Panc1 (cell line): ENCODE results near the gene TTC16. TPM values are rescaled to one million over a fixed set of nuclear protein-coding genes. Genes with fewer than 3 reads are reported as not detected.

Experiments used
- ATAC-seq: fragments of 200-7000 bp; cut with Tn5 transposase; 2 replicates; pipeline ENCODE4 v1.9.1; 2020; ENCODE audit warnings: mild to moderate bottlenecking, moderate library complexity
- BruUV-seq: library from RNA; stranded (reverse); fragments of 400-500 nt; replicated peaks from 2 replicates; lab custom pipeline; 2021; lab: Mats Ljungman, UMichigan
- CTCF ChIA-PET: fragments of 300-600 bp; sonication (Branson Sonifier 250); formaldehyde crosslinking; loops from one replicate; lab custom pipeline; 2022; ENCODE audit warnings: antibody characterized with exemption; lab: Charles Lee
- POLR2A ChIA-PET: fragments of 300-600 bp; sonication (Branson Sonifier 250); formaldehyde crosslinking; loops from one replicate; lab custom pipeline; 2022; ENCODE audit warnings: antibody characterized with exemption; lab: Charles Lee
- DNase-seq: peaks from one replicate; pipeline ENCODE4 v3.0.0-alpha.2; 2010; ENCODE audit warnings: low read depth, low spot score
- H3K27ac ChIP-seq: 2 replicates; pipeline ENCODE4 v1.5.1; 2011; ENCODE audit warnings: mild to moderate bottlenecking, low read length, inconsistent platforms
- H3K27me3 ChIP-seq: fragments of 200-500 bp; sonication (Bioruptor generic); 2 replicates; pipeline ENCODE4 v1.6.0; 2014; ENCODE audit warnings: low read length, inconsistent platforms; ENCODE audit not compliant: control insufficient read depth, insufficient read depth
- H3K36me3 ChIP-seq: fragments of 200-500 bp; sonication (Bioruptor generic); 2 replicates; pipeline ENCODE4 v1.5.1; 2014; ENCODE audit warnings: inconsistent platforms, mild to moderate bottlenecking, low read length, moderate library complexity; ENCODE audit not compliant: control insufficient read depth, insufficient read depth
- H3K4me1 ChIP-seq: 2 replicates; pipeline ENCODE4 v1.5.1; 2011; ENCODE audit warnings: inconsistent platforms, mild to moderate bottlenecking, low read length, moderate library complexity; ENCODE audit not compliant: control insufficient read depth, insufficient read depth
- H3K4me3 ChIP-seq, 2 experiments: 2 replicates each; pipeline ENCODE4 v1.5.1; 2011 to 2012; ENCODE audit warnings: low read depth in 2 of 2, low read length in 2 of 2, mild to moderate bottlenecking in 2 of 2, inconsistent platforms in 1 of 2, moderate library complexity in 1 of 2
- H3K9me3 ChIP-seq: fragments of 200-500 bp; sonication (Bioruptor generic); 2 replicates; pipeline ENCODE4 v1.5.1; 2014; ENCODE audit warnings: low read depth, mild to moderate bottlenecking, inconsistent platforms, low read length, moderate library complexity; ENCODE audit not compliant: control insufficient read depth, insufficient read depth
- POLR2AphosphoS5 ChIP-seq: IDR thresholded peaks from 2 replicates; pipeline ENCODE4 v1.6.1; 2012; ENCODE audit warnings: mild to moderate bottlenecking, low read depth, low read length, moderate library complexity
- REST ChIP-seq, 2 experiments: IDR thresholded peaks; 2 replicates each; pipeline ENCODE4 v1.6.1; 2011 to 2012; ENCODE audit warnings: low read depth in 2 of 2, control low read depth in 1 of 2, low read length in 1 of 2, mild to moderate bottlenecking in 1 of 2, moderate library complexity in 1 of 2; ENCODE audit not compliant: insufficient read depth in 1 of 2
- SIN3A ChIP-seq: IDR thresholded peaks from 2 replicates; pipeline ENCODE4 v1.6.1; 2012; ENCODE audit warnings: low read depth, mild to moderate bottlenecking, low read length, moderate library complexity, borderline replicate concordance; ENCODE audit not compliant: insufficient read depth
- TCF7L2 ChIP-seq: IDR thresholded peaks from 2 replicates; pipeline ENCODE4 v1.6.1; 2011; ENCODE audit warnings: mild to moderate bottlenecking, low read depth, low read length, inconsistent platforms
- in situ Hi-C: cut with HindIII; loops from 2 replicates; pipeline ENCODE4 v1.10.0; 2016; ENCODE audit warnings: low sequenced_read_pairs, low pct_unique_long_range_greater_than_20kb
- intact Hi-C: fragments of 100-400 bp; cut with micrococcal nuclease; formaldehyde crosslinking; loops from one replicate; pipeline ENCODE4 v1.10.0; 2022; ENCODE audit not compliant: unreplicated experiment
- total RNA-seq: library from RNA; stranded (reverse); gene quantifications from one replicate; pipeline ENCODE4 v1.2.1, GENCODE V29; 2021; ENCODE audit not compliant: unreplicated experiment
- TF ChIP-seq, protein P1 (sequence below): fragments of 450-650 bp; IDR thresholded peaks from 2 replicates; pipeline ENCODE4 v1.5.1; 2017; ENCODE audit warnings: mild to moderate bottlenecking

TTC16 gene
- total RNA-seq, 1 experiment from 2014 or later, result 0.05 TPM

DNA sequence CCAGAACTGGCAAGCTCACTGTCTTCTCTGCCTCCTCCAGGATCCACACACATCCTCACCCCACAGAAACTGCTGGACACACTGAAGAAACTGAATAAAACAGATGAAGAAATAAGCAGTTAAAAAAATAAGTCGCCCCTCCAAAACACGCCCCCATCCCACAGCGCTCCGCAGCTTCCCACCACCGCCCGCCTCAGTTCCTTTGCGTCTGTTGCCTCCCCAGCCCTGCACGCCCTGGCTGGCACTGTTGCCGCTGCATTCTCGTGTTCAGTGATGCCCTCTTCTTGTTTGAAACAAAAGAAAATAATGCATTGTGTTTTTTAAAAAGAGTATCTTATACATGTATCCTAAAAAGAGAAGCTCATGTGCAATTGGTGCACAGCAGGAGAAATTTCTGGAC lies 25.1 kb upstream of the TTC16 start:
- ATAC-seq (no peak), DNase-seq (no peak)
- Histone ChIP-seq H3K4me1 (no peaks in the 10 kb centered on the region), H3K9me3 (no peaks in the 10 kb centered on the region), H3K4me3 (no peak overlapping the region), H3K36me3 (no peaks in the 10 kb centered on the region), H3K27ac (no peak overlapping the region), H3K27me3 (no peaks in the 10 kb centered on the region)
- in situ Hi-C loops, result no loop called here
- intact Hi-C loops, result no loop called here
- TF ChIP-seq POLR2AphosphoS5, result no peak
- TF ChIP-seq, protein P1, sequence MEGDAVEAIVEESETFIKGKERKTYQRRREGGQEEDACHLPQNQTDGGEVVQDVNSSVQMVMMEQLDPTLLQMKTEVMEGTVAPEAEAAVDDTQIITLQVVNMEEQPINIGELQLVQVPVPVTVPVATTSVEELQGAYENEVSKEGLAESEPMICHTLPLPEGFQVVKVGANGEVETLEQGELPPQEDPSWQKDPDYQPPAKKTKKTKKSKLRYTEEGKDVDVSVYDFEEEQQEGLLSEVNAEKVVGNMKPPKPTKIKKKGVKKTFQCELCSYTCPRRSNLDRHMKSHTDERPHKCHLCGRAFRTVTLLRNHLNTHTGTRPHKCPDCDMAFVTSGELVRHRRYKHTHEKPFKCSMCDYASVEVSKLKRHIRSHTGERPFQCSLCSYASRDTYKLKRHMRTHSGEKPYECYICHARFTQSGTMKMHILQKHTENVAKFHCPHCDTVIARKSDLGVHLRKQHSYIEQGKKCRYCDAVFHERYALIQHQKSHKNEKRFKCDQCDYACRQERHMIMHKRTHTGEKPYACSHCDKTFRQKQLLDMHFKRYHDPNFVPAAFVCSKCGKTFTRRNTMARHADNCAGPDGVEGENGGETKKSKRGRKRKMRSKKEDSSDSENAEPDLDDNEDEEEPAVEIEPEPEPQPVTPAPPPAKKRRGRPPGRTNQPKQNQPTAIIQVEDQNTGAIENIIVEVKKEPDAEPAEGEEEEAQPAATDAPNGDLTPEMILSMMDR, result no peak
- TF ChIP-seq REST (IDR thresholded peaks at IDR 0.05; ENCODE audit: insufficient read depth in 1 of 2, low read depth in 2 of 2, low read length in 1 of 2), result no peak
- TF ChIP-seq SIN3A, result no peak
- TF ChIP-seq TCF7L2, result no peak
- no TSS peak for BruUV-seq
- ChIA-PET CTCF (no interaction called here), POLR2A (no interaction called here)

- H3K4me3 ChIP-seq, result no peak overlapping the region
- CTCF ChIA-PET, result no interaction called here
Measured at GRCh38 chr9:127692071-127692470, 23.8 kb upstream of the TTC16 start.

More at GRCh38 chr9:127692071-127692470, 23.8 kb upstream of the TTC16 start:
- no peaks in the 10 kb centered on the region for H3K9me3 ChIP-seq
- no peak for ATAC-seq
- BruUV-seq, result no TSS peak
- no peaks in the 10 kb centered on the region for H3K4me1 ChIP-seq
- no peak overlapping the region for H3K27ac ChIP-seq
- TF ChIP-seq POLR2AphosphoS5 (no peak), REST (IDR thresholded peaks at IDR 0.05; ENCODE audit: insufficient read depth in 1 of 2, low read depth in 2 of 2, low read length in 1 of 2) (no peak), TCF7L2 (no peak), SIN3A (no peak)
- TF ChIP-seq, protein P1, result no peak
- POLR2A ChIA-PET, result interaction anchor here (0.7 kb wide), 1 partner anchor 20 kb away, joined by 6 read pairs; no protein-coding TSS in a partner anchor
- DNase-seq, result no peak
- H3K36me3 ChIP-seq, result no peaks in the 10 kb centered on the region
- intact Hi-C loops, result no loop called here
- in situ Hi-C loops, result no loop called here
- H3K27me3 ChIP-seq, result no peaks in the 10 kb centered on the region
